ENCODE measurements around the gene ZNHIT1. TPM values are rescaled to one million over a fixed set of nuclear protein-coding genes. Genes with fewer than 3 reads are reported as not detected.

The ZNHIT1 gene
- polyA plus RNA-seq (2012; ENCODE audit: insufficient read depth, insufficient read length, low read depth): 135 TPM

DNA sequence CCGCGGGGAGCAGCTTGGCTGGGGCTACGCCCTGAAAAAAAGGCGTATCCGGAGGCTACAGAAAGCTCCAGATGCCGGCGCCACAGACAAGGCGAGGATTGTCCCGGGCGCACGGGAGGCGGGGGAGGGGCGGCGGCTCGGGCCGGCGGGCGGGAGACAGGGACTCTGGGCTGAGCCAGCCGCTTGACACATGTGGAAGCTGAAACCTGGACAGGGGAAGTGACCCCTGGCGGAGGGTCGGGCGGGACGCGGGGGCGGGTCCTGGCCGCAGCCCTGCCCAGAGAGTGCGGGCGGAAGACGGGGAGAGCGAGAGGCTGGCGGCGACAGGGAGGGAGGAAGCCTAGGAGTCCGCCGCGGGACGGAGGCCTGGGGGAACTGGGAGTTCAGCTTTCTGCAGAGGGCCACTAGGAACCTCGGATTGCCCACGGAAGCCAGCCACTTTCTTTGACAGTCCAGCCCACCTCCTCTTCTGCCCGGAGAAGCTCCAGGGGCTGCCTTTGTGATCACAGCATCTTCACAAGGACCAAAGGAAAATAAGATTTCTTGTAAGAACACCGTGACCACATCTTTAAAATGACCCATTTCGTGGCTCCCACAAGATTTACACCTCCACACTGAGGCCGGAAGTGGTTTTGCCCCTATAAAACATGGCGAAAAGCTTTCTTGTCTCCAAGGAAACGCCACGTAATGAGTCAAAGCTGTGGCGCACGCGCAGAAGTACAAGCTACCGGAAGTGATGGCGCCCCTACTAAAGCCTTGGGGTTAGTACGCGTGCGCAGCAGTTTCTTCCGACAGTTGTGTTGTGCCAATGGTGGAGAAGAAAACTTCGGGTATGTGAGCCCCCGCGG, at the start of gene ZNHIT1, which contains the start of gene PLOD3:
Gene ZNHIT1, plus strand, starts transcription at position 778 of the 848 bp plus-strand sequence. Its CDS starts 31 bp downstream, at position 809.
Gene PLOD3, minus strand, starts transcription at position 194 of the 848 bp plus-strand sequence. CDS start 307 bp downstream, outside the sequence.
- Histone ChIP-seq H3K4me3 (ENCODE audit: low read depth, low read length) (peak within 1 kb of the TSS; percentile 85), H3K4me1 (peaks cover 3% of the 10 kb centered on the region; the same call in 1 of the 2 replicates), H3K27me3 (no peaks in the 10 kb centered on the region), H3K9me3 (no peaks in the 10 kb centered on the region), H3K36me3 (peaks cover 14% of the 10 kb centered on the region)
- TF ChIP-seq, protein P1, sequence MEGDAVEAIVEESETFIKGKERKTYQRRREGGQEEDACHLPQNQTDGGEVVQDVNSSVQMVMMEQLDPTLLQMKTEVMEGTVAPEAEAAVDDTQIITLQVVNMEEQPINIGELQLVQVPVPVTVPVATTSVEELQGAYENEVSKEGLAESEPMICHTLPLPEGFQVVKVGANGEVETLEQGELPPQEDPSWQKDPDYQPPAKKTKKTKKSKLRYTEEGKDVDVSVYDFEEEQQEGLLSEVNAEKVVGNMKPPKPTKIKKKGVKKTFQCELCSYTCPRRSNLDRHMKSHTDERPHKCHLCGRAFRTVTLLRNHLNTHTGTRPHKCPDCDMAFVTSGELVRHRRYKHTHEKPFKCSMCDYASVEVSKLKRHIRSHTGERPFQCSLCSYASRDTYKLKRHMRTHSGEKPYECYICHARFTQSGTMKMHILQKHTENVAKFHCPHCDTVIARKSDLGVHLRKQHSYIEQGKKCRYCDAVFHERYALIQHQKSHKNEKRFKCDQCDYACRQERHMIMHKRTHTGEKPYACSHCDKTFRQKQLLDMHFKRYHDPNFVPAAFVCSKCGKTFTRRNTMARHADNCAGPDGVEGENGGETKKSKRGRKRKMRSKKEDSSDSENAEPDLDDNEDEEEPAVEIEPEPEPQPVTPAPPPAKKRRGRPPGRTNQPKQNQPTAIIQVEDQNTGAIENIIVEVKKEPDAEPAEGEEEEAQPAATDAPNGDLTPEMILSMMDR (IDR thresholded peaks at IDR 0.05; ENCODE audit: low read depth, low read length): no peak
- peak; percentile 96 for DNase-seq

DNA sequence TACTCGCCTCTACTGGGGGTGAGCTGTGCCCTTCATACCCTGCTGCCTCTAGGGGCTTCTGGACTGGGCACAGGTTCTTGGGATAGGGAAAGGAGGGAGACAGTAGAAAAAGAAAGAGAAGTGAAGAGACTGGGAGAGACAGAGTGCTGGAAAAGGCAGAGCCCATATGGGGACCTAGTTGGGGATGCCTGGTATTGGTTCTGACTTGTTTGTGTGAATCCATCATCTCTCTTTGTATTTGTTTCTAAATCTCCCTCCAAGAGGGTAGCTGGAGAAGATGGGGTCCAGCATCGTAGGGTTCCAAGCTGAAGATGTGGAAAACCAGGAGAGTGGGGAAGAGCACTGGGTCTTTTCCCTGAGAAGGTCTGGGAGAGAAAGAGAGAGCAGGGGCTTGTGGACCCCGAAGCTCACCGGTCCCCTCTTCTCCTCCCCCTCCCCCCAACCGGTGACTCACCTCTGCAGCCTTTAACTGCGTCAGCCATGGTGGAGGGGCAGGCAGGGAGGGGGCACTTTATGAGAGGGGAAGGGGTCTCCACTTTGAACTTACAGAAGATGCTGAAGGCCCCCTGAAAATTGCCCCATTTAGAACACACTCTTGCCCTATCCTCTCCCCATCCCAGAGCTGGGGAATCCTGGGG, 49.4 kb upstream of the ZNHIT1 start:
- TF ChIP-seq, protein P1 (IDR thresholded peaks at IDR 0.05; ENCODE audit: low read depth, low read length): no peak
- Histone ChIP-seq H3K27me3 (peaks cover 39% of the 10 kb centered on the region), H3K4me1 (peaks cover 16% of the 10 kb centered on the region), H3K4me3 (ENCODE audit: low read depth, low read length) (peak overlapping the region; percentile 97), H3K36me3 (peaks cover 8% of the 10 kb centered on the region; the same call in 1 of the 2 replicates), H3K9me3 (no peaks in the 10 kb centered on the region)
- no peak for DNase-seq

DNA sequence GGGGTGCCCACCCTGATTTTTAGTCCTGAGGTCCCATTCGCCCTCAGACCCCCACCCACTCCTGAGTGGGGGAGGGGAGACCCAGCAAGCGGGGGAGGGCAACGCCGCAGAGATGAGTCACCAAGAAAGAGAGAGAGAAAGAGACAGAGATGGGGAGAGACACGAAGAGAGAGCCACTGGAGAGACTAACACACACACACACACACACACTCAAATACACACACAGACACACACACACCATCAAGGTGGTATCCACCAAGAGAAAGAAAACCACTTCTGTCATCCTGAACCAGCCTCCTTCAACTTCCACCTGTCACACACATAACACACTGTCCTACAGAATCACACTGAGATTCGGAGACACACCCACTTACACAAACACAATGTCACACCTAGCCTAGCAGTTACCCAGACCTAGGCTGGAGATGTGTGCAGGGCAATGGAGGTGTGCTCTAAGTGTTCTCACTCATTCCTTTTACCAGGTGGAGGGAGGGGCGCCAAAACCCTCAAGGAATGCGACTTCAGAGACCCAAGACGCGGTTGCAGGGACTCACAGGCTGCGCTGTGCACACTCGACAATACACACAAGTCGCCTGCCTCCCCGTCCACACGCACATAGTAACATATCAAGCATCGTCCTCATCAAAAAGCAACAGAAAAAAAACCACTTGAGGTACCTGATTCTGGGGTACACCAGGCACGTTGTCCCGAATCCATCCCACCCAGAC, 48.7 kb upstream of the ZNHIT1 start:
- TF ChIP-seq, protein P1 (IDR thresholded peaks at IDR 0.05; ENCODE audit: low read depth, low read length): no peak
- peaks cover 2% of the 10 kb centered on the region; the same call in 1 of the 2 replicates for H3K36me3 ChIP-seq
- H3K9me3 ChIP-seq: no peaks in the 10 kb centered on the region
- H3K4me3 ChIP-seq (ENCODE audit: low read depth, low read length): peak overlapping the region; percentile 97
- DNase-seq: no peak
- peaks cover 39% of the 10 kb centered on the region for H3K27me3 ChIP-seq
- peaks cover 16% of the 10 kb centered on the region for H3K4me1 ChIP-seq

DNA sequence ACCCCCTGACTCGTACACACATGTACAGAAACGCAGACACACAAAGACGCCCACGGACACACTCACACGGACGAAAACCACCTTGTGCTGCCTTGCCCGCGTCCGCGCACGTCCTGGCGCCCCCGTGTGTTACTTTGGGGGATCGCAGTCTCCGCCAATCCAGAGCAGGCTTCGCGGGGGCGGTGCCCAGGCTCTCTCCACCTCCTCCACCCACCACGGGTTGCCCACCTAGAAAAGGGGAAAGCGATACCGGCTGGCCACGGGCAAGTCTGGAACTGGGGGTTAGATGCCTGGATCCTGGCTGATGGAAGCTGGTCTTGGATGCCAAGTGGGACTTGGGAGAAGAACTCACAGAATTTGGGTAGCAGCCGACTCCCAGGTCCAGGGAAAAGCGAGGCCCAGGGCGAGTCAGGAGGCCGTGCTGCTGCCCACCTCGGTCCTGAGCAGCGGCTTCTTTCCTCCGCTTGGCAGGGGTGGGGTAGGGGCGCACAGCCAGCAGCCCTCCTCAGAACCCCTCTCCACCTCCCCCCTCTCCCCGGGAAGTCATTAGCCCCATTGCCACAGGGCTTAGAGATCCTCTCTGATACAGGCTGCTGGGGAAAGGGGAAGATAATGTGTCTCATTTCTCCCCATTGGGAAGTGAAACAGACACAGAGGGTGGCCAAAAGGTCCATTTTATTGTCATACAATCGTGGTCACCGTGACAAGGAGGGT, 48.0 kb upstream of the ZNHIT1 start:
- Histone ChIP-seq H3K4me1 (peaks cover 16% of the 10 kb centered on the region), H3K27me3 (peaks cover 39% of the 10 kb centered on the region), H3K36me3 (no peaks in the 10 kb centered on the region), H3K9me3 (no peaks in the 10 kb centered on the region), H3K4me3 (ENCODE audit: low read depth, low read length) (peak overlapping the region; percentile 97)
- TF ChIP-seq, protein P1 (IDR thresholded peaks at IDR 0.05; ENCODE audit: low read depth, low read length): peak; percentile 89
- DNase-seq: peak; percentile 86

DNA sequence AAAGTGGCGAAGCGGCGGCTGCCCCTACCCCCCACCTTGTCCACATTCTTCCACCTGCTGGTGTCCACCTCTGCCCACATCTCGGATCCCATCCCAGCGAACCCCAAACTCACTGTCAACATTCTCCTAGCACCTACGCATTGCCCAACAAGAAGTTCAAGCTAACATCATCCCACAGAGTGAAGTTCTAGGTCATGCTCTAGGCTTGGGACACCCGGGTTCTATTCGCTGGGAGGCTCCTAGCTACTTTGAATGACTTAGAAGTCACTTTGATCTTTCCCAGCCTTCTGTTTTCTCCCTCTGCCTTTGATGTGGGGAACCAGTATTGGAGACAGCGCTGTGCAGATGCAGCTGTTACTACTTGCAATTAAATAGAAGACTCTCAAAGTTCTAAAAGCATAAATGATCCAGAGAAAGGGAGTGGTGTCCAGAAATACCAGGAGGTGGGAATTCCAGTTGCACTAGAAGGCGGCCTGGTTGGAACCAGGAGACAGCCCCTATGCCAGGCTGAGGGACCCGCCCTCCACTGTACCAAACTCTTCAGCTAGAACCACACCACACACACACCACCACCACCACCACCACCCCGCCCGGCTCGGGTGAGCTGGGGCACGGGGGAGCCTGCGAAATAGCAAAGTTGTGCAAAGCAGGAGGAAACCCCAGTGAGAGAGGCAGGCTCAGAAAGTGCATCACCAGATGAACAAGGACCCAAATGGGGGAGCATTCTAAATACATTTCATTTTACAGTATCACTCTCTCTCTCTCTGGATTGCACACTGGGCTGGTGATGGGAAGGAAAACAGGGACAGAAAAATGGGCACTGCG, 47.1 kb upstream of the ZNHIT1 start:
- Histone ChIP-seq H3K4me1 (peaks cover 16% of the 10 kb centered on the region), H3K9me3 (no peaks in the 10 kb centered on the region), H3K4me3 (ENCODE audit: low read depth, low read length) (no peak overlapping the region), H3K27me3 (peaks cover 39% of the 10 kb centered on the region), H3K36me3 (no peaks in the 10 kb centered on the region)
- TF ChIP-seq, protein P1 (IDR thresholded peaks at IDR 0.05; ENCODE audit: low read depth, low read length): no peak
- no peak for DNase-seq
